Psoas muscle (tissue), 8 donors: ENCODE results near the gene PSMD8. TPM values are rescaled to one million over a fixed set of nuclear protein-coding genes. Genes with fewer than 3 reads are reported as not detected.

Source experiments
- ATAC-seq, 4 donors: fragments of 200-7000 bp; cut with Tn5 transposase; one replicate each; pipeline ENCODE4 v1.9.1; 2020; ENCODE audit warnings: moderate library complexity in 3 of 4, mild to moderate bottlenecking in 2 of 4
- DNase-seq, 2 donors: peaks; one replicate each; pipeline ENCODE4 v3.0.0-alpha.2; 2020
- H3K27ac ChIP-seq: fragments of 200-600 bp; one replicate; pipeline ENCODE4 v1.8.0; 2022
- H3K27me3 ChIP-seq, 3 donors: fragments of 200-600 bp in 1 of 3; one replicate each; pipeline versions ENCODE4 v1.6.1 to v1.8.0; 2013 to 2022; ENCODE audit warnings: low read length in 2 of 3, mild to moderate bottlenecking in 2 of 3, moderate library complexity in 1 of 3; ENCODE audit not compliant: insufficient read depth in 3 of 3
- H3K36me3 ChIP-seq, 2 donors: fragments of 200-600 bp in 1 of 2; one replicate each; pipeline versions ENCODE4 v1.6.1 to v1.8.0; 2013 to 2022; ENCODE audit warnings: low read depth in 1 of 2, mild to moderate bottlenecking in 1 of 2, moderate library complexity in 1 of 2; ENCODE audit not compliant: insufficient read depth in 1 of 2
- H3K4me1 ChIP-seq: fragments of 200-600 bp; one replicate; pipeline ENCODE4 v1.8.0; 2022
- H3K4me3 ChIP-seq: fragments of 200-600 bp; one replicate; pipeline ENCODE4 v1.8.0; 2022; ENCODE audit warnings: mild to moderate bottlenecking
- H3K9me3 ChIP-seq: fragments of 200-600 bp; one replicate; pipeline ENCODE4 v1.8.0; 2022
- WGBS, 3 donors: extraction: QIAGEN DNeasy Blood & Tissue Kit; methylation state at CpG; one replicate each; pipeline versions ENCODE4 v1.1.6 to v1.1.7; 2013; 5-methylcytosine and 5-hydroxymethylcytosine counted together
- intact Hi-C, 2 donors: fragments of 100-400 bp; cut with DNase I; formaldehyde crosslinking; loops; one replicate each; pipeline versions ENCODE4 v1.11.0 to v1.14.2; 2022
- polyA plus RNA-seq, 3 donors: library from polyadenylated mRNA; stranded (reverse); fragments of 200-250 nt; gene quantifications; one replicate each; pipeline ENCODE4 v1.2.3, GENCODE V29; 2013
- total RNA-seq, 4 donors: library from RNA; stranded (reverse); fragmentation: NEBNext Ultra II Directional in 2 of 4; extraction: Animal tissue kit (Norgen Biotek cat#: 25700) in 2 of 4; gene quantifications; one replicate each; pipeline versions ENCODE4 v1.2.1 to v1.2.4, GENCODE V29; 2021 to 2023
- TF ChIP-seq, protein P1 (sequence below): fragments of 200-600 bp; IDR thresholded peaks from one replicate; pipeline ENCODE4 v1.8.0; 2022; ENCODE audit warnings: antibody characterized with exemption
- donor health status: healthy with polysubstance abuse.
- donor health status: DM: no; HTN: no; CAD: no; lungs with moderate emphysema.
- donor health status: Bipolar disorder and iron deficiency.
- donor health status: healthy.
- donor health status: DM: yes; HTN: yes; CAD: no.
- donor health status: DM: no; HTN: no; CAD: no.
- donor health status: DM: no; HTN: no; CAD: no.
- donor health status: DM: yes; HTN: yes; CAD: no.

PSMD8 gene
- total and polyA plus RNA-seq, 7 donors: 348 to 1,414 (median 791) TPM

DNA sequence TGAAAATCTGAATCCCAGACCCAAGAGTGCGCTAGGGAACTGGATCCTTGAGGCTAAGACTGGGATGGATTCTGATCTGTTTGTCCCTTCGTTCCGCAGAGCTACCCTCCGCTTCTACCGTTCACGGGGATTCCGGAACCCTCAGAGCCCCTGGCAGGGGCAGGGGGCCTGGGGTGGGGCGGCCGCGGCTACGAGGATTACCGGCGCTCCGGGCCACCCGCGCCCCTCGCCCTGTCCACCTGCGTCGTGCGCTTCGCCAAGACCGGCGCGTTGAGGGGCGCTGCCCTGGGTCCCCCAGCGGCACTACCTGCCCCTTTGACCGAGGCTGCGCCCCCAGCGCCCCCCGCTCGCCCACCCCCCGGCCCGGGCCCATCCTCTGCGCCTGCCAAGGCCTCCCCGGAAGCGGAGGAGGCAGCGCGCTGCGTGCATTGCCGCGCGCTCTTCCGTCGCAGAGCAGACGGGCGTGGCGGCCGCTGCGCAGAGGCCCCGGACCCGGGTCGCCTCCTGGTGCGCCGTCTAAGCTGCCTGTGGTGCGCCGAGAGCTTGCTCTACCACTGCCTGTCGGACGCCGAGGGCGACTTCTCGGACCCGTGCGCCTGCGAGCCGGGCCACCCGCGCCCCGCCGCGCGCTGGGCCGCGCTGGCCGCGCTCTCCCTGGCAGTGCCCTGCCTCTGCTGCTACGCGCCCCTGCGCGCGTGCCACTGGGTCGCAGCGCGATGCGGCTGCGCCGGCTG lies 21.2 kb downstream of the PSMD8 start:
- ATAC-seq: no peak
- no peak overlapping the region for H3K27ac ChIP-seq
- 5 to 17% (median 14%) methylated on average over 57 to 86 of the region's 86 CpGs for WGBS, 3 donors
- no peaks in the 10 kb centered on the region for H3K9me3 ChIP-seq
- H3K4me3 ChIP-seq: no peak overlapping the region
- no peaks in the 10 kb centered on the region for H3K36me3 ChIP-seq
- peaks cover 0 to 57% (median 21%) of the 10 kb centered on the region in 3 donors for H3K27me3 ChIP-seq
- TF ChIP-seq, protein P1, sequence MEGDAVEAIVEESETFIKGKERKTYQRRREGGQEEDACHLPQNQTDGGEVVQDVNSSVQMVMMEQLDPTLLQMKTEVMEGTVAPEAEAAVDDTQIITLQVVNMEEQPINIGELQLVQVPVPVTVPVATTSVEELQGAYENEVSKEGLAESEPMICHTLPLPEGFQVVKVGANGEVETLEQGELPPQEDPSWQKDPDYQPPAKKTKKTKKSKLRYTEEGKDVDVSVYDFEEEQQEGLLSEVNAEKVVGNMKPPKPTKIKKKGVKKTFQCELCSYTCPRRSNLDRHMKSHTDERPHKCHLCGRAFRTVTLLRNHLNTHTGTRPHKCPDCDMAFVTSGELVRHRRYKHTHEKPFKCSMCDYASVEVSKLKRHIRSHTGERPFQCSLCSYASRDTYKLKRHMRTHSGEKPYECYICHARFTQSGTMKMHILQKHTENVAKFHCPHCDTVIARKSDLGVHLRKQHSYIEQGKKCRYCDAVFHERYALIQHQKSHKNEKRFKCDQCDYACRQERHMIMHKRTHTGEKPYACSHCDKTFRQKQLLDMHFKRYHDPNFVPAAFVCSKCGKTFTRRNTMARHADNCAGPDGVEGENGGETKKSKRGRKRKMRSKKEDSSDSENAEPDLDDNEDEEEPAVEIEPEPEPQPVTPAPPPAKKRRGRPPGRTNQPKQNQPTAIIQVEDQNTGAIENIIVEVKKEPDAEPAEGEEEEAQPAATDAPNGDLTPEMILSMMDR: no peak
- DNase-seq: no peak
- intact Hi-C loops: no loop called here
- H3K4me1 ChIP-seq: no peaks in the 10 kb centered on the region

DNA sequence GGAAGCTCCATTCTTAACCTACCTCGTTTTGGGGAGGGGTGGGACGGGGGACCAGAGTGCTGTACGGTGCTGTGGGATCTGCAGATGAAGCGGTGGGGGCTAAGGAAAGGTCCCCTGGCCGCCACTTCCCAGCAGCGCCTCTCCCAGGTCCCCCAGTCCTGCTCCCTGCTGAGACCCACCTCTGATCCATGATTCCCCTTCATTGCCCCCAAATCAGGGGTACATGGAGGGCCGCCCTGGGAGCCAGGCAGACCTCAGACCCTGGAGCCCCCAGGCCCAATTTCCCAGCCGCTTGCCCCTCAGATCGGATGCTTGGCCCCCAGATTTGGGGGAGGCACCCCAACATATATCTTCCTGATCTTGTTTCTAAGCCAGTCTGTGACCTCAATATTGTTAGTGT lies 24.7 kb downstream of the PSMD8 start:
- Histone ChIP-seq H3K27ac (no peak overlapping the region), H3K4me1 (no peaks in the 10 kb centered on the region), H3K4me3 (no peak overlapping the region), H3K27me3 (peaks cover 0 to 55% (median 21%) of the 10 kb centered on the region in 3 donors), H3K9me3 (no peaks in the 10 kb centered on the region), H3K36me3 (no peaks in the 10 kb centered on the region)
- 44 to 58% (median 53%) methylated on average over 9 of the region's 9 CpGs for WGBS, 3 donors
- intact Hi-C loops: no loop called here
- no peak for DNase-seq
- no peak for ATAC-seq
- TF ChIP-seq, protein P1: no peak

DNA sequence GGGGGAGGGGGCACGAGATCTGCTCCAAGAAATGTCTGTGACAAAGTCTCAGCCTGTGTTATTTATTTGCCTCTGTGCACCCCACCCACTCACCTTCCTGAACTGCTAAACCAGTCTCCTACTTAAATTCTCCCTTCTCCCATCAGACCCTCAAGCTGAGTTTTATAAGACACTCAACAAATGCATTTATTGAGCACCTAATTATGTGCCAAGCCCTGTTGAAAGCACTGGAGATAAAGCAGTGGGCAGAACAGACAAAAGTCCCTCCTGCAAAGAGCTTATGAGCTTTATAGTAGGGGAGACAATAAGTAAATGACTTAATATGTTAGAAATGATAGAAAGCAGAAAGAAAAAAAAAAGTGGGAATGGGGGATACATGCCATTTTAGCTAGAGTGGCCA lies 25.2 kb downstream of the PSMD8 start:
- Histone ChIP-seq H3K27ac (no peak overlapping the region), H3K4me3 (no peak overlapping the region), H3K27me3 (peaks cover 0 to 51% (median 21%) of the 10 kb centered on the region in 3 donors), H3K36me3 (no peaks in the 10 kb centered on the region), H3K9me3 (no peaks in the 10 kb centered on the region), H3K4me1 (no peaks in the 10 kb centered on the region)
- TF ChIP-seq, protein P1: no peak
- 40 to 67% (median 46%) methylated on average over 1 of the region's 1 CpG for WGBS, 3 donors
- no peak for ATAC-seq
- no peak for DNase-seq
- intact Hi-C loops: no loop called here

- H3K36me3 ChIP-seq: no peaks in the 10 kb centered on the region
- H3K4me3 ChIP-seq: no peak overlapping the region
- no peaks in the 10 kb centered on the region for H3K9me3 ChIP-seq
- H3K27ac ChIP-seq: no peak overlapping the region
- WGBS, 3 donors: 81 to 83% (median 82%) methylated on average over 5 of the region's 5 CpGs
- H3K4me1 ChIP-seq: no peaks in the 10 kb centered on the region
- intact Hi-C loops: loop anchor here in 1 of 2 donors (5.0 kb wide), 1 partner anchor 237 kb away; no protein-coding TSS in a partner anchor
- TF ChIP-seq, protein P1: no peak
- DNase-seq: no peak
- ATAC-seq: no peak
- peaks cover 0 to 43% (median 18%) of the 10 kb centered on the region in 3 donors for H3K27me3 ChIP-seq
These were observed 26.0 kb downstream of the PSMD8 start for GRCh38 chr19:38400361-38400760.
